Stimulated activated naive CD8-positive, alpha-beta T cell treated with anti-CD3 and anti-CD28 coated beads, Interleukin-15, Interleukin-2, amounts not matched to agents 100 U/mL and 50 U/mL, for 24 hours (primary cell): ENCODE measurements around the gene MTRF1.
"Not testable (repeated sequence)": the region's sequence is repeated elsewhere in the genome, so short reads cannot be mapped to it uniquely, and the experiment has no call there.

Experiments
- ATAC-seq: fragments of 150-1000 bp; cut with Tn5 transposase; one replicate; pipeline ENCODE4 v1.10.0; 2021
- DNase-seq: peaks from one replicate; pipeline ENCODE4 v3.0.0; 2021

MTRF1 gene

GRCh38 chr13:41282129-41282571, 18.8 kb upstream of the MTRF1 start:
- DNase-seq (no peak), ATAC-seq (no peak)

GRCh38 chr13:41279156-41279555, 15.8 kb upstream of the MTRF1 start:
- not testable (repeated sequence) for ATAC-seq

GRCh38 chr13:41276824-41277223, 13.4 kb upstream of the MTRF1 start:
- no peak for ATAC-seq

More at GRCh38 chr13:41279156-41279555, 15.8 kb upstream of the MTRF1 start:
- DNase-seq: not testable (repeated sequence)

GRCh38 chr13:41274881-41275280, 11.5 kb upstream of the MTRF1 start:
- ATAC-seq: no peak
- DNase-seq: no peak

More at GRCh38 chr13:41276824-41277223, 13.4 kb upstream of the MTRF1 start:
- DNase-seq: no peak

- ATAC-seq: no peak
- DNase-seq: no peak
Observed at GRCh38 chr13:41273831-41274441, 10.6 kb upstream of the MTRF1 start.

GRCh38 chr13:41271456-41272285, 8.3 kb upstream of the MTRF1 start:
- peak; percentile 13 for DNase-seq
- ATAC-seq: peak; percentile 23

GRCh38 chr13:41268764-41269163, 5.4 kb upstream of the MTRF1 start:
- ATAC-seq (no peak), DNase-seq (no peak)

- DNase-seq (no peak), ATAC-seq (no peak)
Observed at GRCh38 chr13:41267106-41267505, 3.7 kb upstream of the MTRF1 start.

- ATAC-seq (no peak), DNase-seq (no peak)
Observed at GRCh38 chr13:41259875-41260501, 3.4 kb downstream of the MTRF1 start.

- no peak for DNase-seq
- no peak for ATAC-seq
Observed at GRCh38 chr13:41257535-41257934, 5.8 kb downstream of the MTRF1 start.

- ATAC-seq (no peak), DNase-seq (no peak)
Observed at GRCh38 chr13:41254902-41255301, 8.5 kb downstream of the MTRF1 start.

GRCh38 chr13:41250993-41251392, 12.4 kb downstream of the MTRF1 start:
- ATAC-seq: no peak
- no peak for DNase-seq

GRCh38 chr13:41246969-41247680, 16.3 kb downstream of the MTRF1 start:
- no peak for DNase-seq
- no peak for ATAC-seq

- no peak for ATAC-seq
- DNase-seq: no peak
Observed at GRCh38 chr13:41244556-41244955, 18.8 kb downstream of the MTRF1 start.

- ATAC-seq (no peak), DNase-seq (no peak)
Observed at GRCh38 chr13:41241626-41242025, 21.8 kb downstream of the MTRF1 start.

- no peak for DNase-seq
- ATAC-seq: no peak
Observed at GRCh38 chr13:41236369-41236768, 27.0 kb downstream of the MTRF1 start.

GRCh38 chr13:41232578-41233480, 30.5 kb downstream of the MTRF1 start:
- ATAC-seq: no peak
- DNase-seq: no peak

- DNase-seq: no peak
- no peak for ATAC-seq
Observed at GRCh38 chr13:41231786-41232185, 31.6 kb downstream of the MTRF1 start.

- ATAC-seq: no peak
Observed at GRCh38 chr13:41231025-41231677, 32.2 kb downstream of the MTRF1 start.

GRCh38 chr13:41229356-41229755, 34.0 kb downstream of the MTRF1 start:
- DNase-seq: no peak
- ATAC-seq: no peak

More at GRCh38 chr13:41231025-41231677, 32.2 kb downstream of the MTRF1 start:
- no peak for DNase-seq
